ENCODE data around the gene ABHD6.

The ABHD6 gene

DNA sequence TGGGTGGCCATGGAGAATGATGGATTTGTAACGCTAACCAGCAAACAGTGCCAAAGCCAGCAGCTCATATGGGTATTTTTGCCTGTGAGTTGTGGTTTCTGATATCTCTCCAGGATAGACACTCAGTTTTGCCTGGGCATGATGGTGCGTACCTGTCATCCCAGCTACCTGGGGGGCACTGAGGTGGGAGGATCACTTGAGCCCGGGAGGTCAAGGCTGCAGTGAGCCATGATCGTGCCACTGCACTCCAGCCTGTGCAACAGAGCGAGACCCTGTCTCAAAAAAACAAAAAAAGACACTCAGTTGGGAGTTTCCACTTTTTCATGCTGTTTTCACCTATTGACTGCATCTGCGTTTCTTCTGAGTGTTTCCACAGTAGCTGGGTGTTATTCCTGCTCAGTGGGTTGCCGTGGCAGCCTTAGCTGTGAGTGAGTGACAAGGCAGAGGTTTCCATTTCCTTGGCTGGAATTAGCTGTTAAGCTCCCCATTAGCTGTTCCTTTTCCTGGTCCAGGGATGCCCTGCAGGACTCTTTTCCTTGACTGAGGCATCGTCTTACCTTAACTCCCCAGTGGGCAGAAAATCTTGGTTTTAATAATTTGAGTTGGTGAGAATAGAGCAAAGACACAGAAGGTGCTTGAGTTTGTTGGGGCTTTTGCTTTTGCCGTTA, 54.2 kb downstream of the ABHD6 start:
- Histone ChIP-seq H3K36me3 (peaks cover 0 to 32% (median 13%) of the 10 kb centered on the region in 11 experiments; a peak in 14 of 22 replicates), H3K9me3 (replicated peaks in 1 of 11) (peaks cover 4 to 14% (median 9%) of the 10 kb centered on the region in 11 experiments; a peak in 15 of 22 replicates), H3K27me3 (no peaks in the 10 kb centered on the region), H3K27ac (no peak overlapping the region), H3K4me2 (no peak overlapping the region), H4K20me1 (no peaks in the 10 kb centered on the region), H3K4me1 (no peaks in the 10 kb centered on the region), H3K4me3 (no peak overlapping the region), H3K9ac (no peak overlapping the region)
- no peak for TF ChIP-seq Cebpa-rat (IDR thresholded peaks at IDR 0.05)

DNA sequence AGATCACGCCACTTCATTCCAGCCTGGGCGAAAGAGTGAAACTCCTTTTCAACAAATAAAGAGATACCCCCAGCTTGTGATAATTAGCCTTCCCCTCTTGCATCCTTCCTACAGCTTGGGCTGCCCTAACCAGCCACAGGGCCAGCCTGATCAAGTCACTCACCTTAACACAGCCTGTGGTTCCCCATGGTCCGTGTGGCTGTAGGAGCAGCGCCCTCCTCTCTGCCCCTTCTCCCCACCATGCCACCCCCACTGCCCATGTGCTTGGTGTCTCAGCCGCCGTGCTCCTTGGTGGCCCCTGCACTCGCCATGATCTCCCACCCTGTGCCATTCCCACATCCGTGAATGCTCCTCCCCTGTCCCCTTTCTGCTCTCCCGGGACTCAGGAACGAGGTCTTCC, 55.3 kb downstream of the ABHD6 start:
- H3K36me3 ChIP-seq, result peaks cover 0 to 22% (median 10%) of the 10 kb centered on the region in 11 experiments; a peak in 10 of 22 replicates
- no peaks in the 10 kb centered on the region for H3K27me3 ChIP-seq
- no peaks in the 10 kb centered on the region for H4K20me1 ChIP-seq
- no peak overlapping the region for H3K9ac ChIP-seq
- H3K4me2 ChIP-seq, result no peak overlapping the region
- H3K4me1 ChIP-seq, result no peaks in the 10 kb centered on the region
- H3K27ac ChIP-seq, result no peak overlapping the region
- peaks cover 4 to 14% (median 9%) of the 10 kb centered on the region in 11 experiments; a peak in 15 of 22 replicates for H3K9me3 ChIP-seq (replicated peaks in 1 of 11)
- TF ChIP-seq Cebpa-rat (IDR thresholded peaks at IDR 0.05), result no peak
- H3K4me3 ChIP-seq, result no peak overlapping the region

DNA sequence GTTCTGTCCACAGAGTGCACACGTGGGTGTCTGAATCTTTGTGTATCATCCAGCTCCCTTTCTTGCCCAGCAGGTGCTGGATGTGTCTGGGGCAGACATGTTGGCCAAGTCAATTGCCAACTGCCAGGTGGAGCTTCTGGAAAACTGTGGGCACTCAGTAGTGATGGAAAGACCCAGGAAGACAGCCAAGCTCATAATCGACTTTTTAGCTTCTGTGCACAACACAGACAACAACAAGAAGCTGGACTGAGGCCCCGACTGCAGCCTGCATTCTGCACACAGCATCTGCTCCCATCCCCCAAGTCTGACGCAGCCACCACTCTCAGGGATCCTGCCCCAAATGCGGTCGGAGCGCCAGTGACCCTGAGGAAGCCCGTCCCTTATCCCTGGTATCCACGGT, 55.9 kb downstream of the ABHD6 start:
- no peak overlapping the region for H3K4me3 ChIP-seq
- no peak overlapping the region for H3K27ac ChIP-seq
- H4K20me1 ChIP-seq, result no peaks in the 10 kb centered on the region

DNA sequence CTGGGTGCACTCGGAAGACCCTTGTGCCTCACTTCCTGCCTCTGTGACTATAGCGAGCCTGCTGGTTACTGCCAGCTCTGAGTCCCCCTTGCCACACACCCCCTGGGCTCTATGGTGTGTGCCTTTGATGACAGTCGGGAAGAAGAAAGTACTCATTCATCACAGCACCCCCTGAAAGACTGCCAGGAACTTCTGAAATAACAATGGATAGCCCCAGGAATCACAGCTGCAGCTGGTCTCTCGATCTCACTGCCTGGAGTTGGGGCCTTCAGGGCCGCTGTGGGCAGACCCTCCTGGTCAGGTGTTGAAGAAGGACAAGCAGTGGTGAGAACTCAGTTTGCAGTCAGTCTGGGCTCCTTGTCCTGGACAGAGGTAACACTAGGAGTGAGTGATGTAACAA, 58.7 kb downstream of the ABHD6 start:
- Histone ChIP-seq H3K9me3 (replicated peaks in 1 of 11) (peaks cover under 1 to 14% (median 5%) of the 10 kb centered on the region in 11 experiments; a peak in 16 of 22 replicates), H3K27me3 (no peaks in the 10 kb centered on the region), H3K36me3 (peaks cover 0 to 10% (median 0%) of the 10 kb centered on the region in 11 experiments; a peak in 2 of 22 replicates), H3K27ac (no peak overlapping the region), H4K20me1 (no peaks in the 10 kb centered on the region), H3K4me2 (no peak overlapping the region), H3K4me3 (no peak overlapping the region), H3K9ac (no peak overlapping the region), H3K4me1 (no peaks in the 10 kb centered on the region)
- no peak for TF ChIP-seq Cebpa-rat (IDR thresholded peaks at IDR 0.05)

More for the DNA sequence above, 55.9 kb downstream of the ABHD6 start:
- Histone ChIP-seq H3K36me3 (peaks cover 0 to 15% (median 5%) of the 10 kb centered on the region in 11 experiments; a peak in 10 of 22 replicates), H3K4me2 (no peak overlapping the region), H3K9me3 (replicated peaks in 1 of 11) (peaks cover 4 to 14% (median 9%) of the 10 kb centered on the region in 11 experiments; a peak in 15 of 22 replicates), H3K27me3 (no peaks in the 10 kb centered on the region), H3K4me1 (no peaks in the 10 kb centered on the region), H3K9ac (no peak overlapping the region)
- no peak for TF ChIP-seq Cebpa-rat (IDR thresholded peaks at IDR 0.05)

DNA sequence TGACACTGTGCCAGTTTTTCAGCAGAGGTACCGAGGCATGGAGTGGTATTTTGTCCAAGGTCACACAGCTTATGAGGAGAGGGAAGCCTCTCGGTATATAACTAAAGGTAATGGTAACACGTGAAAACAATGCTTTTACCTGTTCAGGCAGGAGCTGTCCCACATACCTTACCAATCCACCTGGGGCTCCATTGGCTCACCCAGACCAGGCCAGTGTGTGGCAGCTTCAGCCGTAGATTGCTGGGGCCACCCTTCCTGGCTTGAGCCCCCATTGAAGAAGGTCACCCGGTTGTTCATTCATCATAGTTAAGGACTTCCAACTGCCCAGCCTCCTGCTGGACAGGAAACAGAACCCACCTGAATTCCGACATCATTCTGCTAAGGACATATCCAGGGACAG, 59.3 kb downstream of the ABHD6 start:
- Histone ChIP-seq H3K36me3 (peaks cover 0 to 9% (median 0%) of the 10 kb centered on the region in 11 experiments; a peak in 2 of 22 replicates), H3K4me3 (no peak overlapping the region), H3K9me3 (replicated peaks in 1 of 11) (peaks cover 6 to 20% (median 11%) of the 10 kb centered on the region in 11 experiments; a peak in 18 of 22 replicates), H3K27me3 (no peaks in the 10 kb centered on the region), H4K20me1 (no peaks in the 10 kb centered on the region), H3K27ac (no peak overlapping the region), H3K4me1 (no peaks in the 10 kb centered on the region), H3K9ac (no peak overlapping the region), H3K4me2 (no peak overlapping the region)
- no peak for TF ChIP-seq Cebpa-rat (IDR thresholded peaks at IDR 0.05)

DNA sequence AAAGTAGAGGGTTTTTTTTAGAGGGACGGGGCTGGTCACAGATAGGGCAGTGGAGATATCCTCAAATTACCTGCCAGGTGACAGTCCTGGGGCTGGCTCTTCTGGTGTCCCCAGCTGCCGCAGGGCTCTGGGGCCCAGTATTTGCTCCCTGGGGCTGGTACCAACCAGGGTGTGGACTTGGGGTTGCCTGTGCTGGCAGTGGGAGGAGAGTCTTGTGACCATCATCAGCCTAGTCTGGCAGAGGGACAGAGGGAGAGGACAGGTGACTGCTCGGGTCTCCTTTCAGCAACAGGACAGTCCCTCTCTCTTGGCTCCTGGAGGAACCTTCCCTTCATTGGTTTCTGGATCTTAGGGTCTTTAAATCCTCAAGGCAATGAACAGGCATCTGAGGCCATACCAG, 60.6 kb downstream of the ABHD6 start:
- Histone ChIP-seq H3K4me2 (no peak overlapping the region), H3K9ac (no peak overlapping the region), H3K4me3 (no peak overlapping the region), H3K9me3 (replicated peaks in 1 of 11) (peaks cover 8 to 24% (median 12%) of the 10 kb centered on the region in 11 experiments; a peak in 18 of 22 replicates), H3K27ac (no peak overlapping the region), H3K27me3 (no peaks in the 10 kb centered on the region), H4K20me1 (no peaks in the 10 kb centered on the region), H3K4me1 (no peaks in the 10 kb centered on the region), H3K36me3 (peaks cover 0 to 8% (median 0%) of the 10 kb centered on the region in 11 experiments; a peak in 1 of 22 replicates)
- TF ChIP-seq Cebpa-rat (IDR thresholded peaks at IDR 0.05), result no peak

DNA sequence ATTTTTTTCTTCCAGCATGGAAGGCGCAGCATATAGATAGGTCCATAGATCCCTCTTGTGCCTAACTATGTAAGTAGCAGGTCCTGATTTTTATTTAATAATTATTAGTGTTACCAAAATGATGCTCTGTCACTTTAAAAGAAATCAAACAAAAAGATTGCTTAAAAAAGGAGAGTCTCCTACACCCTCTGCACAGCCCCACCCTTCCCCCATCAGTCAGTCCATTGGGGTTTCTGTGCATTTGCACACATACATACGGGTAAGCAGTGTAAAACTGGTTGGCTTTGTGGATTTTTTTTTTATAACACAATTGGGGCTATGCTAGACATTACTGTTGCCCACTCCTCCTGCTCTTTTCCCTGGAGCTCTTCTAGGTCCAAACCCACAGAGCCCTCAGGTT, 61.5 kb downstream of the ABHD6 start:
- Histone ChIP-seq H3K27ac (no peak overlapping the region), H3K36me3 (0 out of 22 replicates have a peak, but pooled peaks cover 0 to 5% (median 0%) of the 10 kb centered on the region in 11 experiments), H3K27me3 (no peaks in the 10 kb centered on the region), H4K20me1 (no peaks in the 10 kb centered on the region), H3K4me1 (no peaks in the 10 kb centered on the region), H3K9ac (no peak overlapping the region), H3K9me3 (replicated peaks in 1 of 11) (peaks cover 8 to 24% (median 12%) of the 10 kb centered on the region in 11 experiments; a peak in 18 of 22 replicates), H3K4me2 (no peak overlapping the region), H3K4me3 (no peak overlapping the region)
- no peak for TF ChIP-seq Cebpa-rat (IDR thresholded peaks at IDR 0.05)

DNA sequence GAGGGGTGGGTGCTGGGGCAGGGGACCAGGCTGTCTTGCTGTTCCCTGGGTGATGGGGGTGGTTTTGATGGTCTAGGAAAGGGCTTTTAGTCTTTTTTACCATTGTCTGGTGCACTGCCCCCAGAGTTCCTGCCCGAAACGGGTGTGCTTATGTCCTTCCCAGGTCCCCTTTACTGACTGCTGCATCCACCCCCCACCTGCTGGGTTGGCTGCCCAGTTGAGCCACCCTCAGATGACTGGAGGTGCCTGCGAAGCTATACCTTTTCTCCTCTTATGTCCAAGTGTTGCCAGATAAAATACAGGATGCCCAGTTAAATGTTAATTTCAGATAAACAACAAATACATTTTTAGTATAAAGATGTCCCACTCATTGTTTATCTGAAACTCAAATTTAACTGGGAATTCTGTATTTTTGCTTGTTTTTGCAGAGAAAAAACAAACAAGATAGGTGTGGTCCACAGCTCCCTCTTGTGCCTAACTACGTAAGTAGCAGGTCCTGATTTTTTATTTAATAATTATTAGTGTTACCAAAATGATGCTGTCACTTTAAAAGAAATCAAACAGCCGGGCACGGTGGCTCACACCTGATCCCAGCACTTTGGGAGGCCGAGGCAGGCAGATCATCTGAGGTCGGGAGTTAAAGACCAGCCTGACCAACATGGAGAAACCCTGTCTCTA, 62.4 kb downstream of the ABHD6 start:
- no peak overlapping the region for H3K4me3 ChIP-seq
- peaks cover 8 to 20% (median 12%) of the 10 kb centered on the region in 11 experiments; a peak in 18 of 22 replicates for H3K9me3 ChIP-seq (replicated peaks in 1 of 11)
- no peak overlapping the region for H3K27ac ChIP-seq
- H3K36me3 ChIP-seq, result 0 out of 22 replicates have a peak, but pooled peaks cover 0 to 1% (median 0%) of the 10 kb centered on the region in 11 experiments
- H3K27me3 ChIP-seq, result no peaks in the 10 kb centered on the region
- H4K20me1 ChIP-seq, result no peaks in the 10 kb centered on the region
- H3K4me1 ChIP-seq, result no peaks in the 10 kb centered on the region
- H3K9ac ChIP-seq, result no peak overlapping the region
- TF ChIP-seq Cebpa-rat (IDR thresholded peaks at IDR 0.05), result no peak
- H3K4me2 ChIP-seq, result no peak overlapping the region

Data from BLaER1 treated with 17β-estradiol and CSF1 and Interleukin-3, amounts not matched to agents 10 nM and 100 nM (cell line).